Measurements from ENCODE around the gene GAPDH. TPM values are rescaled to one million over a fixed set of nuclear protein-coding genes. Genes with fewer than 3 reads are reported as not detected.
"Not testable (repeated sequence)": the region's sequence is repeated elsewhere in the genome, so short reads cannot be mapped to it uniquely, and the experiment has no call there.

GAPDH gene
- polyA plus RNA-seq, 1 donor, result 1,959 TPM

GRCh38 chr12:6558014-6558760 lies 23.9 kb downstream of the GAPDH start:
- not testable (repeated sequence) for DNase-seq

- no peak for DNase-seq
Observed at GRCh38 chr12:6559500-6559899, 25.2 kb downstream of the GAPDH start.

- DNase-seq, result no peak
Observed at GRCh38 chr12:6560501-6561205, 26.3 kb downstream of the GAPDH start.

- DNase-seq, result no peak
Observed at GRCh38 chr12:6562881-6563280, 28.6 kb downstream of the GAPDH start.

GRCh38 chr12:6563448-6564050 lies 29.2 kb downstream of the GAPDH start:
- no peak for DNase-seq

GRCh38 chr12:6567112-6567670 lies 32.9 kb downstream of the GAPDH start:
- no peak for DNase-seq

GRCh38 chr12:6569312-6569711 lies 35.0 kb downstream of the GAPDH start:
- DNase-seq, result no peak

GRCh38 chr12:6569786-6570185 lies 35.5 kb downstream of the GAPDH start:
- no peak for DNase-seq

GRCh38 chr12:6570264-6570887 lies 36.1 kb downstream of the GAPDH start:
- no peak for DNase-seq

- no peak for DNase-seq
Observed at GRCh38 chr12:6573001-6573400, 38.7 kb downstream of the GAPDH start.

GRCh38 chr12:6574576-6575295 lies 40.4 kb downstream of the GAPDH start:
- DNase-seq, result no peak

GRCh38 chr12:6575648-6576047 lies 41.3 kb downstream of the GAPDH start:
- DNase-seq, result no peak

- DNase-seq, result no peak
Observed at GRCh38 chr12:6582196-6582595, 47.9 kb downstream of the GAPDH start.

GRCh38 chr12:6582959-6583358 lies 48.6 kb downstream of the GAPDH start:
- DNase-seq, result no peak

- DNase-seq, result no peak
Observed at GRCh38 chr12:6584293-6584692, 50.0 kb downstream of the GAPDH start.

GRCh38 chr12:6586569-6586968 lies 52.3 kb downstream of the GAPDH start:
- DNase-seq, result not testable (repeated sequence)

Other genes starting within 250 kb of the GAPDH start
- 5.6 TPM for gene PLEKHG6, start 223.8 kb upstream of the GAPDH start, polyA plus RNA-seq (ENCODE audit: insufficient read length)
- gene TNFRSF1A, start 192.4 kb upstream of the GAPDH start, polyA plus RNA-seq (ENCODE audit: insufficient read length), result 89.8 TPM
- 80.1 TPM for gene SCNN1A, start 159.0 kb upstream of the GAPDH start, polyA plus RNA-seq (ENCODE audit: insufficient read length)
- gene LTBR, start 150.4 kb upstream of the GAPDH start, polyA plus RNA-seq (ENCODE audit: insufficient read length), result 58.2 TPM
- 1.2 TPM for gene CD27, start 89.6 kb upstream of the GAPDH start, polyA plus RNA-seq (ENCODE audit: insufficient read length)
- gene TAPBPL, start 82.5 kb upstream of the GAPDH start, polyA plus RNA-seq (ENCODE audit: insufficient read length), result 15.4 TPM
- 13.5 TPM for gene VAMP1, start 63.8 kb upstream of the GAPDH start, polyA plus RNA-seq (ENCODE audit: insufficient read length)
- 170 TPM for gene MRPL51, start 41.3 kb upstream of the GAPDH start, polyA plus RNA-seq (ENCODE audit: insufficient read length)
- 83.5 TPM for gene NCAPD2, start 40.4 kb upstream of the GAPDH start, polyA plus RNA-seq (ENCODE audit: insufficient read length)
- 14.5 TPM for gene IFFO1, start 21.5 kb downstream of the GAPDH start, polyA plus RNA-seq (ENCODE audit: insufficient read length)
- gene NOP2, start 33.8 kb downstream of the GAPDH start, polyA plus RNA-seq (ENCODE audit: insufficient read length), result 33.4 TPM
- 328 TPM for gene CHD4, start 72.9 kb downstream of the GAPDH start, polyA plus RNA-seq (ENCODE audit: insufficient read length)
- gene LPAR5, start 101.4 kb downstream of the GAPDH start, polyA plus RNA-seq (ENCODE audit: insufficient read length), result 0.91 TPM
- 6.0 TPM for gene ACRBP, start 112.9 kb downstream of the GAPDH start, polyA plus RNA-seq (ENCODE audit: insufficient read length)
- gene ING4, start 128.6 kb downstream of the GAPDH start, polyA plus RNA-seq (ENCODE audit: insufficient read length), result 109 TPM
- 98.0 TPM for gene ZNF384, start 154.9 kb downstream of the GAPDH start, polyA plus RNA-seq (ENCODE audit: insufficient read length)
- gene PIANP, start 166.3 kb downstream of the GAPDH start, polyA plus RNA-seq (ENCODE audit: insufficient read length), result 12.1 TPM
- 61.9 TPM for gene COPS7A, start 189.5 kb downstream of the GAPDH start, polyA plus RNA-seq (ENCODE audit: insufficient read length)
- 187 TPM for gene MLF2, start 218.6 kb downstream of the GAPDH start, polyA plus RNA-seq (ENCODE audit: insufficient read length)
- 460 TPM for gene PTMS, start 231.8 kb downstream of the GAPDH start, polyA plus RNA-seq (ENCODE audit: insufficient read length)
- gene LAG3, start 238.0 kb downstream of the GAPDH start, polyA plus RNA-seq (ENCODE audit: insufficient read length), result 1.9 TPM